Measurements from ENCODE around the gene ECSCR.

- TF ChIP-seq CTCF (conservative IDR thresholded peaks at IDR 0.05; ENCODE audit: low read depth, low read length) (no peak), EZH2 (IDR thresholded peaks at IDR 0.05; ENCODE audit: low read length, unreplicated experiment) (no peak)
Measured at GRCh38 chr5:139486201-139486600, 23.7 kb upstream of the ECSCR start.
